HepG2 (cell line): Measurements from ENCODE around the gene TM4SF1. TPM values are rescaled to one million over a fixed set of nuclear protein-coding genes. Genes with fewer than 3 reads are reported as not detected.
A peak's percentile ranks its signal among the peaks of the same experiment; 100 is the strongest.

Experiments used
- ARID3A ChIP-seq: IDR thresholded peaks from 2 replicates; pipeline ENCODE4 v1.6.1; 2012; ENCODE audit warnings: low read depth, low read length, improper control_type of control experiment
- CEBPB ChIP-seq: IDR thresholded peaks from 2 replicates; pipeline ENCODE4 v1.6.1; 2011; ENCODE audit warnings: low read depth, low read length, improper control_type of control experiment, borderline replicate concordance
- HNF4A ChIP-seq: sonication (generic); formaldehyde crosslinking; IDR thresholded peaks from 2 replicates; pipeline ENCODE4 v1.4.0; 2020; ENCODE audit warnings: missing genetic modification reagents
- HNRNPL ChIP-seq: fragments of 200-400 bp; formaldehyde crosslinking; IDR thresholded peaks from 2 replicates; pipeline ENCODE4 v1.6.1; 2017; ENCODE audit warnings: mild to moderate bottlenecking, low read depth, low read length
- KAT8 ChIP-seq: IDR thresholded peaks from 2 replicates; pipeline ENCODE4 v1.6.1; 2016; ENCODE audit warnings: missing genetic modification reagents, missing compliant biosample characterization
- MBNL3 ChIP-seq: fragments of 250-450 bp; sonication (Bioruptor Pico); conservative IDR thresholded peaks from 2 replicates; pipeline ENCODE4 v1.8.0; 2022; ENCODE audit warnings: mild to moderate bottlenecking, inconsistent platforms
- MIER2 ChIP-seq: IDR thresholded peaks from 2 replicates; pipeline ENCODE4 v1.6.1; 2016; ENCODE audit warnings: missing biosample characterization, missing genetic modification reagents
- MXD4 ChIP-seq: IDR thresholded peaks from 2 replicates; pipeline ENCODE4 v1.6.1; 2016; ENCODE audit warnings: mild to moderate bottlenecking, missing biosample characterization, missing genetic modification reagents
- NR2F6 ChIP-seq, 2 experiments: IDR thresholded peaks; 2 replicates each; pipeline ENCODE4 v1.6.1; 2016; ENCODE audit warnings: antibody characterized with exemption in 1 of 2, mild to moderate bottlenecking in 1 of 2
- PHF20 ChIP-seq: sonication (generic); formaldehyde crosslinking; IDR thresholded peaks from 2 replicates; pipeline ENCODE4 v1.5.0; 2020; ENCODE audit warnings: mild to moderate bottlenecking, missing genetic modification reagents
- PHF5A ChIP-seq: IDR thresholded peaks from one replicate; pipeline ENCODE4 v1.6.1; 2018; ENCODE audit warnings: low read depth, missing genetic modification reagents; ENCODE audit not compliant: unreplicated experiment
- SNAI1 ChIP-seq: sonication (generic); formaldehyde crosslinking; IDR thresholded peaks from 2 replicates; pipeline ENCODE4 v1.5.0; 2020; ENCODE audit warnings: mild to moderate bottlenecking, missing genetic modification reagents, borderline replicate concordance
- ZNF549 ChIP-seq: sonication (generic); formaldehyde crosslinking; IDR thresholded peaks from 2 replicates; pipeline ENCODE4 v1.5.0; 2020; ENCODE audit warnings: missing genetic modification reagents
- polyA plus RNA-seq, 8 experiments: library from polyadenylated mRNA; depleted of rRNA in 3 of 8; stranded (reverse) in 7 of 8; unstranded in 1 of 8; fragments of >200 nt; fragmentation: Illumina TruSeq in 4 of 8; extraction: Trizol in 4 of 8; gene quantifications; 2 replicates each; pipeline versions ENCODE4 v1.2.1 to v1.2.3, GENCODE V29; 2011 to 2016; ENCODE audit warnings: low read depth in 4 of 8, missing spikeins in 1 of 8, mixed read lengths in 1 of 8; ENCODE audit not compliant: insufficient read depth in 1 of 8
- total RNA-seq, 5 experiments: library from RNA; depleted of rRNA; stranded (reverse); fragments of >200 nt; fragmentation: Illumina TruSeq; extraction: Trizol; gene quantifications; 2 replicates each; pipeline ENCODE4 v1.2.3, GENCODE V29; 2016; ENCODE audit warnings: low read depth in 1 of 5
- TF ChIP-seq, protein P1 (sequence below): sonication (generic); formaldehyde crosslinking; IDR thresholded peaks from 2 replicates; pipeline ENCODE4 v1.5.1; 2020; ENCODE audit warnings: mild to moderate bottlenecking, missing genetic modification reagents, moderate library complexity
- TF ChIP-seq, protein P2 (sequence below): sonication (generic); formaldehyde crosslinking; IDR thresholded peaks from 2 replicates; pipeline ENCODE4 v1.4.0; 2020; ENCODE audit warnings: missing genetic modification reagents
- TF ChIP-seq, protein P3 (sequence below): sonication (generic); formaldehyde crosslinking; IDR thresholded peaks from 2 replicates; pipeline ENCODE4 v1.5.1; 2020; ENCODE audit warnings: missing genetic modification reagents, mild to moderate bottlenecking, borderline replicate concordance
- TF ChIP-seq, protein P4 (sequence below): IDR thresholded peaks from 2 replicates; pipeline ENCODE4 v1.6.1; 2012; ENCODE audit warnings: inconsistent platforms
- TF ChIP-seq, protein P5 (sequence below): sonication (generic); formaldehyde crosslinking; IDR thresholded peaks from 2 replicates; pipeline ENCODE4 v1.8.1; 2022; ENCODE audit warnings: low read depth, mild to moderate bottlenecking, missing genetic modification reagents

TM4SF1 gene
- total and polyA plus RNA-seq, 2 of the 13 experiments (the other 11 are each of a cell fraction or from before 2014, with no cell fraction given): 431 to 1,359 TPM

DNA sequence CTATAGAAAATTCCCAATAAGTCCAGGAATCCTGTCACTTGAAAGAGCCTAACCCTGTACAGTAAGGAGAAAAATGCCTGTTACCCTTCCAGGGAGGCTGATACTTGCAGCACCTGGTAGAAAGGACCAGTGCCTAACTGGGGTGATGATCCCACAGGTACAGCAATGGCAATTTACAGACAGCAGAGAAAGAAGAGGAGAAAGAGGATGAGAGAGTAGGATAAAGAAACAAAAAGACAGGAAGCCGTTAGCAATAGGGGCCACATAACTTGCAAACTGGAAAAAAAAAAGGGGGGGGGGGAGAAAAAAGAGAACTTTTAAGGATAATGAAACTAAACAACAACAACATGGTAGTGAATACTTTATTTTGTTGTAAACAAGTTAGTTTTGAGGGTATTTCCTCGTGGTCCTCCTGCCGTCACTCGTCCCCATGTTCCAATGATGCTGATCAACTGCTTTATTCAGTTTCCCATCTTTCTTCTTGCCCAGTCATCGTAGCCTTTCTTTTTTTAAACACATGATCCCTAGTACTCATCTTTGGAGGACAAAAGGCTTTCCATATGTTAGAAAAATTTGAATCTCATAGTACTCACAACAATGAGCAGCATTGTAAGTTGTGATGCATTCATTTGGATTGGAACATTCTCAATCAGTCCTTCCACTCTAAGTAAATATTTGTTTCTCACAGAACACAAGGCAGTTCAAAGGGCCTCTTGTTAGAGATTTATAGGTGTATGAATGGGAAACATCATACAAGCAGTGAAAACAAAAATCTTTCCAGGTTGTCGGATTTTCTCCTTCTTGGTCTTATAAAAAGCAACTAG is 8.6 kb downstream of the TM4SF1 start (continued):
- TF ChIP-seq, protein P1, sequence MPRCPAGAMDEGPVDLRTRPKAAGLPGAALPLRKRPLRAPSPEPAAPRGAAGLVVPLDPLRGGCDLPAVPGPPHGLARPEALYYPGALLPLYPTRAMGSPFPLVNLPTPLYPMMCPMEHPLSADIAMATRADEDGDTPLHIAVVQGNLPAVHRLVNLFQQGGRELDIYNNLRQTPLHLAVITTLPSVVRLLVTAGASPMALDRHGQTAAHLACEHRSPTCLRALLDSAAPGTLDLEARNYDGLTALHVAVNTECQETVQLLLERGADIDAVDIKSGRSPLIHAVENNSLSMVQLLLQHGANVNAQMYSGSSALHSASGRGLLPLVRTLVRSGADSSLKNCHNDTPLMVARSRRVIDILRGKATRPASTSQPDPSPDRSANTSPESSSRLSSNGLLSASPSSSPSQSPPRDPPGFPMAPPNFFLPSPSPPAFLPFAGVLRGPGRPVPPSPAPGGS (CRISPR knock-in tag): no peak
- TF ChIP-seq, protein P2, sequence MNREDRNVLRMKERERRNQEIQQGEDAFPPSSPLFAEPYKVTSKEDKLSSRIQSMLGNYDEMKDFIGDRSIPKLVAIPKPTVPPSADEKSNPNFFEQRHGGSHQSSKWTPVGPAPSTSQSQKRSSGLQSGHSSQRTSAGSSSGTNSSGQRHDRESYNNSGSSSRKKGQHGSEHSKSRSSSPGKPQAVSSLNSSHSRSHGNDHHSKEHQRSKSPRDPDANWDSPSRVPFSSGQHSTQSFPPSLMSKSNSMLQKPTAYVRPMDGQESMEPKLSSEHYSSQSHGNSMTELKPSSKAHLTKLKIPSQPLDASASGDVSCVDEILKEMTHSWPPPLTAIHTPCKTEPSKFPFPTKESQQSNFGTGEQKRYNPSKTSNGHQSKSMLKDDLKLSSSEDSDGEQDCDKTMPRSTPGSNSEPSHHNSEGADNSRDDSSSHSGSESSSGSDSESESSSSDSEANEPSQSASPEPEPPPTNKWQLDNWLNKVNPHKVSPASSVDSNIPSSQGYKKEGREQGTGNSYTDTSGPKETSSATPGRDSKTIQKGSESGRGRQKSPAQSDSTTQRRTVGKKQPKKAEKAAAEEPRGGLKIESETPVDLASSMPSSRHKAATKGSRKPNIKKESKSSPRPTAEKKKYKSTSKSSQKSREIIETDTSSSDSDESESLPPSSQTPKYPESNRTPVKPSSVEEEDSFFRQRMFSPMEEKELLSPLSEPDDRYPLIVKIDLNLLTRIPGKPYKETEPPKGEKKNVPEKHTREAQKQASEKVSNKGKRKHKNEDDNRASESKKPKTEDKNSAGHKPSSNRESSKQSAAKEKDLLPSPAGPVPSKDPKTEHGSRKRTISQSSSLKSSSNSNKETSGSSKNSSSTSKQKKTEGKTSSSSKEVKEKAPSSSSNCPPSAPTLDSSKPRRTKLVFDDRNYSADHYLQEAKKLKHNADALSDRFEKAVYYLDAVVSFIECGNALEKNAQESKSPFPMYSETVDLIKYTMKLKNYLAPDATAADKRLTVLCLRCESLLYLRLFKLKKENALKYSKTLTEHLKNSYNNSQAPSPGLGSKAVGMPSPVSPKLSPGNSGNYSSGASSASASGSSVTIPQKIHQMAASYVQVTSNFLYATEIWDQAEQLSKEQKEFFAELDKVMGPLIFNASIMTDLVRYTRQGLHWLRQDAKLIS: 0 out of 2 replicates have a peak, but pooled peaks have one; percentile 77
- peak; percentile 55 for TF ChIP-seq PHF5A (CRISPR knock-in tag)
- TF ChIP-seq, protein P3, sequence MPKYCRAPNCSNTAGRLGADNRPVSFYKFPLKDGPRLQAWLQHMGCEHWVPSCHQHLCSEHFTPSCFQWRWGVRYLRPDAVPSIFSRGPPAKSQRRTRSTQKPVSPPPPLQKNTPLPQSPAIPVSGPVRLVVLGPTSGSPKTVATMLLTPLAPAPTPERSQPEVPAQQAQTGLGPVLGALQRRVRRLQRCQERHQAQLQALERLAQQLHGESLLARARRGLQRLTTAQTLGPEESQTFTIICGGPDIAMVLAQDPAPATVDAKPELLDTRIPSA (CRISPR knock-in tag): no peak
- TF ChIP-seq, protein P4, sequence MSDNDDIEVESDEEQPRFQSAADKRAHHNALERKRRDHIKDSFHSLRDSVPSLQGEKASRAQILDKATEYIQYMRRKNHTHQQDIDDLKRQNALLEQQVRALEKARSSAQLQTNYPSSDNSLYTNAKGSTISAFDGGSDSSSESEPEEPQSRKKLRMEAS: peak; percentile 26; the same call in 1 of the 2 replicates
- no peak for TF ChIP-seq MXD4 (CRISPR knock-in tag)
- peak; percentile 40 for TF ChIP-seq NR2F6 (IDR thresholded peaks at IDR 0.05)
- TF ChIP-seq NR2F6 (CRISPR knock-in tag; IDR thresholded peaks at IDR 0.05): peak; percentile 10; the same call in 1 of the 2 replicates
- TF ChIP-seq SNAI1: no peak
- TF ChIP-seq HNRNPL: no peak
- TF ChIP-seq HNF4A (CRISPR knock-in tag): peak; percentile 42
- no peak for TF ChIP-seq CEBPB
- TF ChIP-seq ARID3A: peak; percentile 67; the same call in 1 of the 2 replicates
- no peak for TF ChIP-seq MBNL3 (CRISPR knock-in tag)
- TF ChIP-seq, protein P5, sequence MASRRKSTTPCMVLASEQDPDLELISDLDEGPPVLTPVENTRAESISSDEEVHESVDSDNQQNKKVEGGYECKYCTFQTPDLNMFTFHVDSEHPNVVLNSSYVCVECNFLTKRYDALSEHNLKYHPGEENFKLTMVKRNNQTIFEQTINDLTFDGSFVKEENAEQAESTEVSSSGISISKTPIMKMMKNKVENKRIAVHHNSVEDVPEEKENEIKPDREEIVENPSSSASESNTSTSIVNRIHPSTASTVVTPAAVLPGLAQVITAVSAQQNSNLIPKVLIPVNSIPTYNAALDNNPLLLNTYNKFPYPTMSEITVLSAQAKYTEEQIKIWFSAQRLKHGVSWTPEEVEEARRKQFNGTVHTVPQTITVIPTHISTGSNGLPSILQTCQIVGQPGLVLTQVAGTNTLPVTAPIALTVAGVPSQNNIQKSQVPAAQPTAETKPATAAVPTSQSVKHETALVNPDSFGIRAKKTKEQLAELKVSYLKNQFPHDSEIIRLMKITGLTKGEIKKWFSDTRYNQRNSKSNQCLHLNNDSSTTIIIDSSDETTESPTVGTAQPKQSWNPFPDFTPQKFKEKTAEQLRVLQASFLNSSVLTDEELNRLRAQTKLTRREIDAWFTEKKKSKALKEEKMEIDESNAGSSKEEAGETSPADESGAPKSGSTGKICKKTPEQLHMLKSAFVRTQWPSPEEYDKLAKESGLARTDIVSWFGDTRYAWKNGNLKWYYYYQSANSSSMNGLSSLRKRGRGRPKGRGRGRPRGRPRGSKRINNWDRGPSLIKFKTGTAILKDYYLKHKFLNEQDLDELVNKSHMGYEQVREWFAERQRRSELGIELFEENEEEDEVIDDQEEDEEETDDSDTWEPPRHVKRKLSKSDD: no peak
- peak; percentile 41; the same call in 1 of the 2 replicates for TF ChIP-seq KAT8 (CRISPR knock-in tag)
- no peak for TF ChIP-seq PHF20 (CRISPR knock-in tag)
- TF ChIP-seq MIER2 (CRISPR knock-in tag): no peak
- TF ChIP-seq ZNF549 (CRISPR knock-in tag): no peak
